NOMO-1 (cell line): Measurements from ENCODE around the gene TH.
A peak's percentile ranks its signal among the peaks of the same experiment; 100 is the strongest.

Experiments used
- DNase-seq, 2 experiments: peaks; one replicate each; lab custom pipeline; 2025; ENCODE audit not compliant: unreplicated experiment in 2 of 2; lab: John Stamatoyannopoulos, UW

The TH gene

GRCh38 chr11:2171591-2172003 lies at the start of gene TH:
TH (minus strand) TSS chr11:2171815; CDS start chr11:2171786, 29 bp downstream.
- DNase-seq: no peak

- DNase-seq: no peak
Measured at GRCh38 chr11:2221024-2221423, 49.4 kb upstream of the TH start.

GRCh38 chr11:2220173-2220771 lies 48.7 kb upstream of the TH start:
- peak in 1 of 2 experiments; percentile 62 for DNase-seq

- DNase-seq: no peak
Measured at GRCh38 chr11:2219318-2220017, 47.9 kb upstream of the TH start.

GRCh38 chr11:2218031-2218633 lies 46.5 kb upstream of the TH start:
- no peak for DNase-seq

GRCh38 chr11:2217211-2218030 lies 45.8 kb upstream of the TH start:
- DNase-seq: no peak

- DNase-seq: no peak
Measured at GRCh38 chr11:2216400-2217064, 44.9 kb upstream of the TH start.

- DNase-seq: no peak
Measured at GRCh38 chr11:2215561-2216399, 44.2 kb upstream of the TH start.

GRCh38 chr11:2215230-2215560 lies 43.6 kb upstream of the TH start:
- DNase-seq: no peak

- DNase-seq: no peak
Measured at GRCh38 chr11:2214527-2215229, 43.1 kb upstream of the TH start.

GRCh38 chr11:2213890-2214526 lies 42.4 kb upstream of the TH start:
- DNase-seq: no peak

- DNase-seq: peak; percentile 39 to 44
Measured at GRCh38 chr11:2213384-2213842, 41.8 kb upstream of the TH start.

GRCh38 chr11:2212411-2213251 lies 41.0 kb upstream of the TH start:
- no peak for DNase-seq

- DNase-seq: no peak
Measured at GRCh38 chr11:2211113-2211971, 39.7 kb upstream of the TH start.

GRCh38 chr11:2210366-2211112 lies 38.9 kb upstream of the TH start:
- DNase-seq: no peak

- no peak for DNase-seq
Measured at GRCh38 chr11:2209900-2210321, 38.3 kb upstream of the TH start.
